VCaP (cell line): ENCODE data around the gene TRPV2.
"Not testable (repeated sequence)": the region's sequence is repeated elsewhere in the genome, so short reads cannot be mapped to it uniquely, and the experiment has no call there.

Experiments used
- H3K27ac ChIP-seq: fragments of 450-650 bp; 2 replicates; pipeline ENCODE4 v1.5.1; 2017
- CTCF ChIP-seq: fragments of 450-650 bp; conservative IDR thresholded peaks from 2 replicates; pipeline ENCODE4 v1.5.1; 2017; ENCODE audit warnings: mild to moderate bottlenecking, moderate library complexity

The TRPV2 gene

GRCh38 chr17:16449121-16449570 lies 33.8 kb downstream of the TRPV2 start:
- no peak overlapping the region for H3K27ac ChIP-seq
- no peak for TF ChIP-seq CTCF

- H3K27ac ChIP-seq = no peak overlapping the region
- no peak for TF ChIP-seq CTCF
These were observed 34.7 kb downstream of the TRPV2 start for GRCh38 chr17:16450028-16450427.

GRCh38 chr17:16452268-16452667 lies 36.9 kb downstream of the TRPV2 start:
- not testable (repeated sequence) for H3K27ac ChIP-seq

GRCh38 chr17:16453493-16453851 lies 38.1 kb downstream of the TRPV2 start:
- 0 out of 2 replicates have a peak overlapping the region, but pooled peaks have one; percentile 8 for H3K27ac ChIP-seq
- peak; percentile 54 for TF ChIP-seq CTCF

- H3K27ac ChIP-seq = no peak overlapping the region
- no peak for TF ChIP-seq CTCF
These were observed 40.8 kb downstream of the TRPV2 start for GRCh38 chr17:16455997-16456741.

- no peak for TF ChIP-seq CTCF
- no peak overlapping the region for H3K27ac ChIP-seq
These were observed 41.5 kb downstream of the TRPV2 start for GRCh38 chr17:16456742-16457316.

- no peak overlapping the region for H3K27ac ChIP-seq
These were observed 43.9 kb downstream of the TRPV2 start for GRCh38 chr17:16459271-16459670.

More at GRCh38 chr17:16459271-16459670, 43.9 kb downstream of the TRPV2 start:
- TF ChIP-seq CTCF = no peak
